Measurements from ENCODE around the gene CMTM1.

CMTM1 gene

GRCh38 chr16:66549284-66550131 lies 16.7 kb upstream of the CMTM1 start, which contains the start of gene TK2:
Gene TK2, minus strand, starts transcription at chr16:66550122. Its CDS starts 61 bp downstream, at chr16:66550061.
- peak within 1 kb of the TSS; percentile 84 to 90 for H3K27ac ChIP-seq (ENCODE audit: low read depth in 2 of 2, low read length in 2 of 2)
- peaks cover 25 to 31% of the 10 kb centered on the region in 2 donors for H3K4me1 ChIP-seq (ENCODE audit: control insufficient read depth in 2 of 2, insufficient read depth in 2 of 2, low read length in 2 of 2)
- peak within 1 kb of the TSS; percentile 82 to 85 for H3K4me3 ChIP-seq (ENCODE audit: low read length in 2 of 2)
- peak within 1 kb of the TSS; percentile 85 to 93 for H3K9ac ChIP-seq (ENCODE audit: low read depth in 1 of 2, low read length in 2 of 2)
- no peaks in the 10 kb centered on the region for H3K27me3 ChIP-seq (ENCODE audit: control insufficient read depth in 2 of 2, insufficient read depth in 2 of 2, low read length in 2 of 2)
- no peaks in the 10 kb centered on the region for H3K9me3 ChIP-seq (ENCODE audit: control insufficient read depth in 2 of 2, low read length in 2 of 2)
- H3K36me3 ChIP-seq (ENCODE audit: control insufficient read depth in 2 of 2, insufficient read depth in 2 of 2, low read length in 2 of 2) = no peaks in the 10 kb centered on the region

- no peaks in the 10 kb centered on the region for H3K36me3 ChIP-seq (ENCODE audit: control insufficient read depth in 2 of 2, insufficient read depth in 2 of 2, low read length in 2 of 2)
- peak overlapping the region; percentile 9 to 49 for H3K9ac ChIP-seq (ENCODE audit: low read depth in 1 of 2, low read length in 2 of 2)
- peak overlapping the region; percentile 88 to 95 for H3K27ac ChIP-seq (ENCODE audit: low read depth in 2 of 2, low read length in 2 of 2)
- H3K9me3 ChIP-seq (ENCODE audit: control insufficient read depth in 2 of 2, low read length in 2 of 2) = no peaks in the 10 kb centered on the region
- H3K4me3 ChIP-seq (ENCODE audit: low read length in 2 of 2) = peak overlapping the region in 1 of 2 donors; percentile 93
- H3K4me1 ChIP-seq (ENCODE audit: control insufficient read depth in 2 of 2, insufficient read depth in 2 of 2, low read length in 2 of 2) = peaks cover 25 to 31% of the 10 kb centered on the region in 2 donors
- H3K27me3 ChIP-seq (ENCODE audit: control insufficient read depth in 2 of 2, insufficient read depth in 2 of 2, low read length in 2 of 2) = no peaks in the 10 kb centered on the region
Measured at GRCh38 chr16:66551348-66551759, 14.9 kb upstream of the CMTM1 start.

DNA sequence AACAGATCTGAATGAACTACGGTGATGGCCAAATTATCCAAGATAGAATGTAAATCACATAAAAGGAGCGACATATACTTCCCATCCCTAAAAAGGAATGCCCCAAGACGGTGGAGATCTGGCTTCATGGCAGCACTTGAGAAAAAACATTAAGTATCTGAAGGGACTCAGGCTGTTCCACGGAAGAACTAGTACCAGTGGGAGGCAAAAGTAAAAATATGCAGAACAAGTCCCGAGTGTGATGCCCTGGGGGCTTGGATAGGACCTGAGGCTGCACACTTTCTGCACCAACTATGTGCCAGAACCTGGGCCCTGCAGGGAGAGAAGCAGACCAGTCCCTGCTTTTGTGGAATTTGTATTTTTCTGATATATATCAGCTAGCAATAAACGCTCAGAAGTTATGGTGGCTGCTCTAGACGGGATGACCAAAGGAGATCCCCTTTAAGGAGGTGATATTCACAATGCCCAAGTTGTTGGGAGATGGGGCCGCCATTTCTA lies 14.4 kb upstream of the CMTM1 start:
- Histone ChIP-seq H3K9ac (ENCODE audit: low read depth in 1 of 2, low read length in 2 of 2) (peak overlapping the region; percentile 85 to 93), H3K36me3 (ENCODE audit: control insufficient read depth in 2 of 2, insufficient read depth in 2 of 2, low read length in 2 of 2) (no peaks in the 10 kb centered on the region), H3K4me1 (ENCODE audit: control insufficient read depth in 2 of 2, insufficient read depth in 2 of 2, low read length in 2 of 2) (peaks cover 25 to 31% of the 10 kb centered on the region in 2 donors)

GRCh38 chr16:66552286-66553177 lies 13.7 kb upstream of the CMTM1 start, which contains the start of gene CKLF:
Gene CKLF, plus strand, starts transcription at chr16:66552576. Its CDS starts 140 bp downstream, at chr16:66552716.
- peaks cover 25 to 31% of the 10 kb centered on the region in 2 donors for H3K4me1 ChIP-seq (ENCODE audit: control insufficient read depth in 2 of 2, insufficient read depth in 2 of 2, low read length in 2 of 2)
- peak within 1 kb of the TSS; percentile 88 to 95 for H3K27ac ChIP-seq (ENCODE audit: low read depth in 2 of 2, low read length in 2 of 2)
- no peaks in the 10 kb centered on the region for H3K36me3 ChIP-seq (ENCODE audit: control insufficient read depth in 2 of 2, insufficient read depth in 2 of 2, low read length in 2 of 2)
- H3K4me3 ChIP-seq (ENCODE audit: low read length in 2 of 2) = peak within 1 kb of the TSS; percentile 75 to 93
- no peaks in the 10 kb centered on the region for H3K9me3 ChIP-seq (ENCODE audit: control insufficient read depth in 2 of 2, low read length in 2 of 2)
- H3K9ac ChIP-seq (ENCODE audit: low read depth in 1 of 2, low read length in 2 of 2) = peak within 1 kb of the TSS; percentile 85 to 93
- H3K27me3 ChIP-seq (ENCODE audit: control insufficient read depth in 2 of 2, insufficient read depth in 2 of 2, low read length in 2 of 2) = no peaks in the 10 kb centered on the region

More for the DNA sequence above, 14.4 kb upstream of the CMTM1 start:
- Histone ChIP-seq H3K27me3 (ENCODE audit: control insufficient read depth in 2 of 2, insufficient read depth in 2 of 2, low read length in 2 of 2) (no peaks in the 10 kb centered on the region), H3K27ac (ENCODE audit: low read depth in 2 of 2, low read length in 2 of 2) (peak overlapping the region; percentile 88 to 95), H3K4me3 (ENCODE audit: low read length in 2 of 2) (peak overlapping the region; percentile 75 to 93), H3K9me3 (ENCODE audit: control insufficient read depth in 2 of 2, low read length in 2 of 2) (no peaks in the 10 kb centered on the region)

DNA sequence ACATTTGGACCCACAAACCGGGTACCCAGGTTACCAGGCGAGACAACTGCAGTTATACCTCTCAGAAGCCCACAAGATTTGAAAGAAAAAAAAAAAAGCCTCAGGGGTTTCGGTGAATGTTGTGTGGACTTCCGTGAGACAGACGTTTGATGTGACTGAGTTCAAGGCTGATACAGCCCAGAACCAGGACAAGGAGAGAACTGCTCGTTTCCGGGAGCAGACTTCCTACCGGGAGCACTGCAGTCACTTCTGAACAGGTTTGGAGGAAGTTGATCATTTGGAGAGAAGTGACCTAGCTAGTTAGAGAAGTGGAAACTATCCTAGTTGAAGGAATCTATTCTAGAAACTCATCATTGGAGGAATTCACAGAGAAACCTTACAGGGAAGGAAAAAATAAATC lies 13.0 kb upstream of the CMTM1 start:
- Histone ChIP-seq H3K27me3 (ENCODE audit: control insufficient read depth in 2 of 2, insufficient read depth in 2 of 2, low read length in 2 of 2) (no peaks in the 10 kb centered on the region), H3K4me3 (ENCODE audit: low read length in 2 of 2) (peak overlapping the region; percentile 75 to 93), H3K4me1 (ENCODE audit: control insufficient read depth in 2 of 2, insufficient read depth in 2 of 2, low read length in 2 of 2) (peaks cover 25 to 30% of the 10 kb centered on the region in 2 donors), H3K36me3 (ENCODE audit: control insufficient read depth in 2 of 2, insufficient read depth in 2 of 2, low read length in 2 of 2) (no peaks in the 10 kb centered on the region), H3K9ac (ENCODE audit: low read depth in 1 of 2, low read length in 2 of 2) (peak overlapping the region; percentile 85 to 93), H3K9me3 (ENCODE audit: control insufficient read depth in 2 of 2, low read length in 2 of 2) (no peaks in the 10 kb centered on the region), H3K27ac (ENCODE audit: low read depth in 2 of 2, low read length in 2 of 2) (peak overlapping the region; percentile 88 to 95)

GRCh38 chr16:66554021-66554420 lies 12.2 kb upstream of the CMTM1 start:
- Histone ChIP-seq H3K4me3 (ENCODE audit: low read length in 2 of 2) (peak overlapping the region; percentile 75 to 93), H3K9me3 (ENCODE audit: control insufficient read depth in 2 of 2, low read length in 2 of 2) (no peaks in the 10 kb centered on the region), H3K27ac (ENCODE audit: low read depth in 2 of 2, low read length in 2 of 2) (peak overlapping the region in 1 of 2 donors; percentile 88), H3K4me1 (ENCODE audit: control insufficient read depth in 2 of 2, insufficient read depth in 2 of 2, low read length in 2 of 2) (peaks cover 22 to 24% of the 10 kb centered on the region in 2 donors), H3K27me3 (ENCODE audit: control insufficient read depth in 2 of 2, insufficient read depth in 2 of 2, low read length in 2 of 2) (no peaks in the 10 kb centered on the region), H3K36me3 (ENCODE audit: control insufficient read depth in 2 of 2, insufficient read depth in 2 of 2, low read length in 2 of 2) (peaks cover 5% of the 10 kb centered on the region in 2 donors), H3K9ac (ENCODE audit: low read depth in 1 of 2, low read length in 2 of 2) (no peak overlapping the region)

DNA sequence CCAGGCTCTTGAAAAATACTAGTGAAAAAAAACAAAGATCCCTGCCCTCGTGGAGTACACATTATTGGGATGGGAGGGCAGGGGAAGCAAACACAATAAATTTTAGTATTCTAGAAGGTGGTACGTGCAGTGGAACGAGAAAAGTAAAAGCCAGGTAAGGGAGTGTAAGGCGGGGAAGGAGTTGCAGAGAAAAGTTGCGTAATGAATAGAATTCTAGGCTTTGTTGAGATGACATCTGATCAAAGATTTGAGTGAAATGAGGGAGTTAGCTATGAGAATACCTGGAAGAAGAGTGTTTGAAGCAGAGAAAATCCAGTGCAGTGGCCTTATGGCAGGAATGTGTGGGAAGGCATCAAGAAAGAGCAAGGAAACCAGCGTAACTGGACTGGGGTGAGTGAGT lies 11.7 kb upstream of the CMTM1 start:
- Histone ChIP-seq H3K27me3 (ENCODE audit: control insufficient read depth in 2 of 2, insufficient read depth in 2 of 2, low read length in 2 of 2) (no peaks in the 10 kb centered on the region), H3K4me3 (ENCODE audit: low read length in 2 of 2) (peak overlapping the region in 1 of 2 donors; percentile 93), H3K27ac (ENCODE audit: low read depth in 2 of 2, low read length in 2 of 2) (no peak overlapping the region), H3K36me3 (ENCODE audit: control insufficient read depth in 2 of 2, insufficient read depth in 2 of 2, low read length in 2 of 2) (peaks cover 9% of the 10 kb centered on the region in 2 donors), H3K9ac (ENCODE audit: low read depth in 1 of 2, low read length in 2 of 2) (peak overlapping the region in 1 of 2 donors; percentile 17), H3K9me3 (ENCODE audit: control insufficient read depth in 2 of 2, low read length in 2 of 2) (no peaks in the 10 kb centered on the region), H3K4me1 (ENCODE audit: control insufficient read depth in 2 of 2, insufficient read depth in 2 of 2, low read length in 2 of 2) (peaks cover 19 to 21% of the 10 kb centered on the region in 2 donors)

GRCh38 chr16:66560107-66560506 lies 6.1 kb upstream of the CMTM1 start:
- Histone ChIP-seq H3K9ac (ENCODE audit: low read depth in 1 of 2, low read length in 2 of 2) (no peak overlapping the region), H3K4me3 (ENCODE audit: low read length in 2 of 2) (no peak overlapping the region), H3K27ac (ENCODE audit: low read depth in 2 of 2, low read length in 2 of 2) (no peak overlapping the region), H3K9me3 (ENCODE audit: control insufficient read depth in 2 of 2, low read length in 2 of 2) (no peaks in the 10 kb centered on the region), H3K27me3 (ENCODE audit: control insufficient read depth in 2 of 2, insufficient read depth in 2 of 2, low read length in 2 of 2) (no peaks in the 10 kb centered on the region), H3K4me1 (ENCODE audit: control insufficient read depth in 2 of 2, insufficient read depth in 2 of 2, low read length in 2 of 2) (peaks cover 2 to 3% of the 10 kb centered on the region in 2 donors), H3K36me3 (ENCODE audit: control insufficient read depth in 2 of 2, insufficient read depth in 2 of 2, low read length in 2 of 2) (peaks cover 22 to 36% of the 10 kb centered on the region in 2 donors)

DNA sequence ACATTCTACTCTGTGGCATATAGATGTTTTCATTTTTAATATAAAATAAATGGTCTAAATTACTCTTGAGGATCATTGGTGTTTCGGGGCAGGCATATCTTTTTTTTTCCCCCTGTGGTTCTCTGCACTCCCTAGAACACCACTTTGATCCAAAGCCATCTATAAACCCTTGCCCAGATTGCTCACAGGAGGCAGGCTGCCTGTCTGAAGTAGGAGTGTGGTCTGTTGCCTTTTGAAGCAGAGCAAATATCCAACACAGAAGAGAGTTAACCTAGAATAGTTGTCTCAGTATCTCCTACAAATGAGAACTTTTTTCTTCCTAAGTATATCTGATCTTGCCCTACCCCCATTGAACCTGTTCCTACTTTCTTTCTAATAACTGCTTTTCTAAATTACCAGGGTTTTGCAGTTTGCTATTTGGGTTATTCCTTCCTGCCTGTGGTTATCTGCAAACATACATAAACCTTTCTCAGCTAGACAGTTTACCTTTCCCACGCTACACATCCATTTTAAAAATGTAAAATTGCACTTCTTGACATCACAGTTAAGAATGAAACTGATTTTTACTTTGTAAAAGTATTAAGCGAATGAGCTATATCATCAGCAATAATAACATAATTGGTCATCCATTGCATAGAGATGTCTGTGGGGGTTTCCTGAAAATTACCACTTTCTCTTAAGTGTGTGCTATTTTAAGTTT lies 4.7 kb upstream of the CMTM1 start:
- Histone ChIP-seq H3K27me3 (ENCODE audit: control insufficient read depth in 2 of 2, insufficient read depth in 2 of 2, low read length in 2 of 2) (no peaks in the 10 kb centered on the region), H3K9me3 (ENCODE audit: control insufficient read depth in 2 of 2, low read length in 2 of 2) (no peaks in the 10 kb centered on the region), H3K4me1 (ENCODE audit: control insufficient read depth in 2 of 2, insufficient read depth in 2 of 2, low read length in 2 of 2) (peaks cover 2 to 3% of the 10 kb centered on the region in 2 donors), H3K36me3 (ENCODE audit: control insufficient read depth in 2 of 2, insufficient read depth in 2 of 2, low read length in 2 of 2) (peaks cover 26 to 38% of the 10 kb centered on the region in 2 donors), H3K4me3 (ENCODE audit: low read length in 2 of 2) (no peak overlapping the region), H3K9ac (ENCODE audit: low read depth in 1 of 2, low read length in 2 of 2) (peak overlapping the region in 1 of 2 donors; percentile 9), H3K27ac (ENCODE audit: low read depth in 2 of 2, low read length in 2 of 2) (no peak overlapping the region)

All from mucosa of rectum (tissue), 2 donors.